H1 (cell line): ENCODE data around the gene LYSMD3. TPM values are rescaled to one million over a fixed set of nuclear protein-coding genes. Genes with fewer than 3 reads are reported as not detected.

ENCODE experiments used
- ASH2L ChIP-seq: fragments of 200-600, 300-600 bp; sonication (generic); IDR thresholded peaks from one replicate; pipeline ENCODE4 v1.7.1; 2017; ENCODE audit warnings: low read length
- BCL11A ChIP-seq, 2 experiments: IDR thresholded peaks; one replicate each; pipeline ENCODE4 v1.6.1; 2011; ENCODE audit warnings: low read depth in 2 of 2, low read length in 2 of 2, mild to moderate bottlenecking in 2 of 2
- CHD2 ChIP-seq: IDR thresholded peaks from 2 replicates; pipeline ENCODE4 v1.6.1; 2012; ENCODE audit warnings: low read length, improper control_type of control experiment
- CREB1 ChIP-seq: IDR thresholded peaks from 2 replicates; pipeline ENCODE4 v1.6.1; 2012; ENCODE audit warnings: inconsistent platforms
- EP300 ChIP-seq, 2 experiments: IDR thresholded peaks; 1 replicate in 1 of 2; 2 replicates in 1 of 2; pipeline ENCODE4 v1.6.1; 2011 to 2012; ENCODE audit warnings: low read depth in 2 of 2, low read length in 2 of 2, mild to moderate bottlenecking in 2 of 2, borderline replicate concordance in 1 of 2, inconsistent platforms in 1 of 2, moderate library complexity in 1 of 2
- JUND ChIP-seq: IDR thresholded peaks from 2 replicates; pipeline ENCODE4 v1.6.1; 2011; ENCODE audit warnings: mild to moderate bottlenecking, improper control_type of control experiment, low read length
- KDM5A ChIP-seq: fragments of 200-600 bp; IDR thresholded peaks from 2 replicates; pipeline ENCODE4 v1.7.1; 2012; ENCODE audit warnings: mild to moderate bottlenecking, low read length, inconsistent platforms, mixed read lengths
- NANOG ChIP-seq: IDR thresholded peaks from 2 replicates; pipeline ENCODE4 v1.6.1; 2011; ENCODE audit warnings: low read length, low read depth, mild to moderate bottlenecking, inconsistent platforms; ENCODE audit not compliant: insufficient read depth, poor library complexity, severe bottlenecking
- PHF8 ChIP-seq: fragments of 200-600 bp; sonication (generic); conservative IDR thresholded peaks from 2 replicates; pipeline ENCODE4 v1.7.1; 2012; ENCODE audit warnings: low read depth, mild to moderate bottlenecking, inconsistent platforms, low read length, moderate library complexity
- RAD21 ChIP-seq, 2 experiments: IDR thresholded peaks in 1 of 2; conservative IDR thresholded peaks in 1 of 2; 2 replicates each; pipeline ENCODE4 v1.6.1; 2011; ENCODE audit warnings: low read depth in 2 of 2, low read length in 2 of 2, improper control_type of control experiment in 1 of 2, inconsistent platforms in 1 of 2, mild to moderate bottlenecking in 1 of 2, moderate library complexity in 1 of 2
- RBBP5 ChIP-seq: IDR thresholded peaks from 2 replicates; pipeline ENCODE4 v1.7.1; 2012; ENCODE audit warnings: low read depth, mild to moderate bottlenecking, inconsistent platforms, low read length, moderate library complexity, borderline replicate concordance
- SIRT6 ChIP-seq: IDR thresholded peaks from one replicate; pipeline ENCODE4 v1.7.1; 2012; ENCODE audit warnings: low read length, inconsistent platforms
- SP2 ChIP-seq: IDR thresholded peaks from 2 replicates; pipeline ENCODE4 v1.6.1; 2012; ENCODE audit warnings: mild to moderate bottlenecking, low read length, inconsistent platforms
- TAF1 ChIP-seq: IDR thresholded peaks from 2 replicates; pipeline ENCODE4 v1.6.1; 2011; ENCODE audit warnings: mild to moderate bottlenecking, low read depth, low read length
- TEAD4 ChIP-seq: IDR thresholded peaks from 2 replicates; pipeline ENCODE4 v1.6.1; 2012; ENCODE audit warnings: low read depth, low read length, inconsistent platforms, mixed read lengths
- YY1 ChIP-seq: IDR thresholded peaks from 2 replicates; pipeline ENCODE4 v1.6.1; 2011; ENCODE audit warnings: low read depth, mild to moderate bottlenecking, low read length
- polyA plus RNA-seq, 7 experiments: library from polyadenylated mRNA; depleted of rRNA in 3 of 7; stranded (reverse) in 5 of 7; unstranded in 2 of 7; fragments of >200 nt in 5 of 7; fragments of 200-250 nt in 2 of 7; gene quantifications; 1 replicate in 5 of 7; 2 replicates in 1 of 7; 4 replicates in 1 of 7; pipeline versions ENCODE4 v1.2.1 to v1.2.3, GENCODE V29; 2011 to 2013; ENCODE audit warnings: missing spikeins in 2 of 7, mixed read lengths in 2 of 7
- total RNA-seq: library from RNA; stranded (reverse); fragmentation: NEBNext Ultra II Directional; extraction: Animal tissue kit (Norgen Biotek cat#: 25700); gene quantifications from 2 replicates; pipeline ENCODE4 v1.2.1, GENCODE V29; 2021
- TF ChIP-seq, protein P1 (sequence below), 3 experiments: IDR thresholded peaks; 1 replicate in 2 of 3; 2 replicates in 1 of 3; pipeline versions ENCODE4 v1.5.1 to v1.6.1; 2011; ENCODE audit warnings: low read length in 3 of 3, mild to moderate bottlenecking in 3 of 3, inconsistent platforms in 2 of 3, low read depth in 1 of 3, moderate library complexity in 1 of 3; ENCODE audit not compliant: insufficient read depth in 1 of 3; ENCODE audit errors: control extremely low read depth in 1 of 3
- TF ChIP-seq, protein P2 (sequence below): IDR thresholded peaks from 2 replicates; pipeline ENCODE4 v1.6.1; 2011; ENCODE audit warnings: low read depth, mild to moderate bottlenecking, low read length; ENCODE audit not compliant: insufficient read depth
- TF ChIP-seq, protein P3 (sequence below): IDR thresholded peaks from 2 replicates; pipeline ENCODE4 v1.6.1; 2012; ENCODE audit warnings: low read length, inconsistent platforms

Gene LYSMD3
- total and polyA plus RNA-seq, 2 of the 8 experiments (the other 6 are each of a cell fraction or from before 2014, with no cell fraction given) = 3.7 to 14.9 TPM

DNA sequence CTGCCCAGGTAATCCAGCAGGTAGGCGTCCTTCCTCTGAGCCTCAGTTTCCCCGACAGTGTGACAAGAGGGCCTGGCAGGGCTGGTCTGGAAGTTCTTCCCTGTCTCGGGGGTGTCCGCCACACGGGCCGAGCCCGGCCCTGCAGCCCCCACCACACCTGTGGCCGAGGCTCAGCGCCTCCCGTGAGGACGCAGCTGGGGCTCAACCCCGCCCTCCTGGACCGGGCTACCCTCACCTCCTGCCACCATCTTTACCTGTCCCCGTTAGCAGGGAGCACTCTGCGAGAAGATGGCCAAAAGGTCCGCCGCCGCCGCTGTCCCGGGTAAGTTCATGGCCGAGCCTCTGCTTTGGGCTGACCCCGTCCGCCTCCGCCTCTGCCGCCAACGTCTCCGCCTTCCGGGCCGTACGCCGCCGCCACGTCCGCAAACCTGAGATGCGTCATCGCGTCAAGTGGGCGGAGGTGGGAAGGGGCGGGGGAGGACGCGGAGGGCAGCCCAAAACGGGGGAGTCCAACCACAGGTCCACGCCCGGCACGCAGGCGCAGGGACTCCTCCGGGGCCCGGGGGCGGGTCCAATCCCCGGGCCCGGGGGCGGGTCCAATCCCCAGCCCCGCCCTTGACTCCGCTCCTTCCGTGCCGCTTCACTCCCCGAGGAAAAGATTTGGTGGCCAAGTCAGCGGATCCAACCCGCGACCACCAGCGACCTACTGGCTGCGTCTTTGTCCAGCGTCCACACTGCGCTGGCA is at the start of gene LYSMD3 (continued):
- TF ChIP-seq, protein P1, sequence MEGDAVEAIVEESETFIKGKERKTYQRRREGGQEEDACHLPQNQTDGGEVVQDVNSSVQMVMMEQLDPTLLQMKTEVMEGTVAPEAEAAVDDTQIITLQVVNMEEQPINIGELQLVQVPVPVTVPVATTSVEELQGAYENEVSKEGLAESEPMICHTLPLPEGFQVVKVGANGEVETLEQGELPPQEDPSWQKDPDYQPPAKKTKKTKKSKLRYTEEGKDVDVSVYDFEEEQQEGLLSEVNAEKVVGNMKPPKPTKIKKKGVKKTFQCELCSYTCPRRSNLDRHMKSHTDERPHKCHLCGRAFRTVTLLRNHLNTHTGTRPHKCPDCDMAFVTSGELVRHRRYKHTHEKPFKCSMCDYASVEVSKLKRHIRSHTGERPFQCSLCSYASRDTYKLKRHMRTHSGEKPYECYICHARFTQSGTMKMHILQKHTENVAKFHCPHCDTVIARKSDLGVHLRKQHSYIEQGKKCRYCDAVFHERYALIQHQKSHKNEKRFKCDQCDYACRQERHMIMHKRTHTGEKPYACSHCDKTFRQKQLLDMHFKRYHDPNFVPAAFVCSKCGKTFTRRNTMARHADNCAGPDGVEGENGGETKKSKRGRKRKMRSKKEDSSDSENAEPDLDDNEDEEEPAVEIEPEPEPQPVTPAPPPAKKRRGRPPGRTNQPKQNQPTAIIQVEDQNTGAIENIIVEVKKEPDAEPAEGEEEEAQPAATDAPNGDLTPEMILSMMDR (IDR thresholded peaks at IDR 0.05; ENCODE audit: control extremely low read depth in 1 of 3, insufficient read depth in 1 of 3, low read depth in 1 of 3, low read length in 3 of 3) = no peak
- TF ChIP-seq ASH2L (peak; percentile 97), SIRT6 (no peak), EP300 (IDR thresholded peaks at IDR 0.05; ENCODE audit: borderline replicate concordance in 1 of 2, low read depth in 2 of 2, low read length in 2 of 2) (peak in 1 of 2 experiments; percentile 47; a peak in 1 of 3 replicates), SP2 (no peak), JUND (peak; percentile 36; the same call in 1 of the 2 replicates), BCL11A (IDR thresholded peaks at IDR 0.05; ENCODE audit: low read depth in 2 of 2, low read length in 2 of 2) (no peak), CREB1 (peak; percentile 91), NANOG (no peak), KDM5A (no peak), RBBP5 (peak; percentile 86; the same call in 1 of the 2 replicates), YY1 (peak; percentile 78), TEAD4 (no peak), RAD21 (IDR thresholded peaks at IDR 0.05 in 1 of 2, conservative IDR thresholded peaks at IDR 0.05 in 1 of 2; ENCODE audit: low read depth in 2 of 2, low read length in 2 of 2) (no peak), CHD2 (no peak), PHF8 (peak; percentile 82), TAF1 (peak; percentile 82)
- TF ChIP-seq, protein P2, sequence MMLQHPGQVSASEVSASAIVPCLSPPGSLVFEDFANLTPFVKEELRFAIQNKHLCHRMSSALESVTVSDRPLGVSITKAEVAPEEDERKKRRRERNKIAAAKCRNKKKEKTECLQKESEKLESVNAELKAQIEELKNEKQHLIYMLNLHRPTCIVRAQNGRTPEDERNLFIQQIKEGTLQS = 0 out of 2 replicates have a peak, but pooled peaks have one; percentile 25
- TF ChIP-seq, protein P3, sequence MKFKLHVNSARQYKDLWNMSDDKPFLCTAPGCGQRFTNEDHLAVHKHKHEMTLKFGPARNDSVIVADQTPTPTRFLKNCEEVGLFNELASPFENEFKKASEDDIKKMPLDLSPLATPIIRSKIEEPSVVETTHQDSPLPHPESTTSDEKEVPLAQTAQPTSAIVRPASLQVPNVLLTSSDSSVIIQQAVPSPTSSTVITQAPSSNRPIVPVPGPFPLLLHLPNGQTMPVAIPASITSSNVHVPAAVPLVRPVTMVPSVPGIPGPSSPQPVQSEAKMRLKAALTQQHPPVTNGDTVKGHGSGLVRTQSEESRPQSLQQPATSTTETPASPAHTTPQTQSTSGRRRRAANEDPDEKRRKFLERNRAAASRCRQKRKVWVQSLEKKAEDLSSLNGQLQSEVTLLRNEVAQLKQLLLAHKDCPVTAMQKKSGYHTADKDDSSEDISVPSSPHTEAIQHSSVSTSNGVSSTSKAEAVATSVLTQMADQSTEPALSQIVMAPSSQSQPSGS = no peak
